WTC11 (cell line): ENCODE measurements around the gene NR3C1. TPM values are rescaled to one million over a fixed set of nuclear protein-coding genes. Genes with fewer than 3 reads are reported as not detected.

Experiments
- CBFB ChIP-seq: sonication (generic); formaldehyde crosslinking; IDR thresholded peaks from 2 replicates; pipeline ENCODE4 v1.8.1; 2022; ENCODE audit warnings: mild to moderate bottlenecking, low read depth, missing genetic modification reagents
- CREM ChIP-seq: sonication (generic); formaldehyde crosslinking; IDR thresholded peaks from 2 replicates; pipeline ENCODE4 v1.8.1; 2022; ENCODE audit warnings: mild to moderate bottlenecking, missing genetic modification reagents, moderate library complexity
- ETV6 ChIP-seq: sonication (generic); formaldehyde crosslinking; IDR thresholded peaks from 2 replicates; pipeline ENCODE4 v1.8.1; 2022; ENCODE audit warnings: mild to moderate bottlenecking, missing genetic modification reagents
- FOXK1 ChIP-seq: sonication (generic); formaldehyde crosslinking; IDR thresholded peaks from 2 replicates; pipeline ENCODE4 v1.8.0; 2022; ENCODE audit warnings: mild to moderate bottlenecking, moderate library complexity, missing genetic modification reagents
- HMGA2 ChIP-seq: fragments of 250-450 bp; sonication (Bioruptor Pico); IDR thresholded peaks from 2 replicates; pipeline ENCODE4 v1.4.0; 2021; ENCODE audit warnings: mild to moderate bottlenecking, moderate library complexity
- IRF2 ChIP-seq: sonication (generic); formaldehyde crosslinking; IDR thresholded peaks from 2 replicates; pipeline ENCODE4 v1.8.0; 2022; ENCODE audit warnings: low read depth, missing genetic modification reagents, borderline replicate concordance
- MYBL2 ChIP-seq: sonication (generic); formaldehyde crosslinking; IDR thresholded peaks from 2 replicates; pipeline ENCODE4 v1.8.1; 2023; ENCODE audit warnings: mild to moderate bottlenecking, moderate library complexity, missing genetic modification reagents
- NFATC4 ChIP-seq: fragments of 250-450 bp; sonication (Bioruptor Pico); IDR thresholded peaks from 2 replicates; pipeline ENCODE4 v1.9.0; 2021; ENCODE audit warnings: mild to moderate bottlenecking
- NR1H2 ChIP-seq: sonication (generic); formaldehyde crosslinking; IDR thresholded peaks from 2 replicates; pipeline ENCODE4 v1.9.0; 2021; ENCODE audit warnings: mild to moderate bottlenecking, moderate library complexity, missing genetic modification reagents
- OVOL2 ChIP-seq: fragments of 250-450 bp; sonication (Bioruptor Pico); IDR thresholded peaks from 2 replicates; pipeline ENCODE4 v1.9.0; 2021; ENCODE audit warnings: mild to moderate bottlenecking, borderline replicate concordance
- PRRX2 ChIP-seq: fragments of 250-450 bp; sonication (Bioruptor Pico); IDR thresholded peaks from 2 replicates; pipeline ENCODE4 v1.8.0; 2021; ENCODE audit warnings: mild to moderate bottlenecking
- RELA ChIP-seq: sonication (generic); formaldehyde crosslinking; IDR thresholded peaks from 2 replicates; pipeline ENCODE4 v1.8.1; 2022; ENCODE audit warnings: missing genetic modification reagents, mild to moderate bottlenecking, borderline replicate concordance
- RORB ChIP-seq: fragments of 250-450 bp; sonication (Bioruptor Pico); IDR thresholded peaks from 2 replicates; pipeline ENCODE4 v1.9.0; 2021; ENCODE audit warnings: mild to moderate bottlenecking
- SMAD4 ChIP-seq: sonication (generic); formaldehyde crosslinking; IDR thresholded peaks from 2 replicates; pipeline ENCODE4 v1.8.0; 2022; ENCODE audit warnings: mild to moderate bottlenecking, missing genetic modification reagents
- SOX15 ChIP-seq: fragments of 250-450 bp; sonication (Bioruptor Pico); IDR thresholded peaks from 2 replicates; pipeline ENCODE4 v1.9.0; 2021; ENCODE audit warnings: mild to moderate bottlenecking
- TEAD1 ChIP-seq: sonication (generic); formaldehyde crosslinking; IDR thresholded peaks from 2 replicates; pipeline ENCODE4 v1.8.0; 2022; ENCODE audit warnings: mild to moderate bottlenecking, missing genetic modification reagents
- TEAD4 ChIP-seq: sonication (generic); formaldehyde crosslinking; IDR thresholded peaks from 2 replicates; pipeline ENCODE4 v1.8.0; 2022; ENCODE audit warnings: mild to moderate bottlenecking, missing genetic modification reagents
- TP53 ChIP-seq: sonication (generic); formaldehyde crosslinking; IDR thresholded peaks from 2 replicates; pipeline ENCODE4 v1.8.1; 2023; ENCODE audit warnings: mild to moderate bottlenecking, missing genetic modification reagents
- ZBTB43 ChIP-seq: sonication (generic); formaldehyde crosslinking; IDR thresholded peaks from 2 replicates; pipeline ENCODE4 v1.8.1; 2023; ENCODE audit warnings: mild to moderate bottlenecking, missing genetic modification reagents
- ZNF138 ChIP-seq: sonication (generic); formaldehyde crosslinking; conservative IDR thresholded peaks from 2 replicates; pipeline ENCODE4 v1.8.1; 2022; ENCODE audit warnings: mild to moderate bottlenecking, moderate library complexity, missing genetic modification reagents
- ZNF219 ChIP-seq: sonication (generic); formaldehyde crosslinking; IDR thresholded peaks from 2 replicates; pipeline ENCODE4 v1.8.0; 2023; ENCODE audit warnings: missing genetic modification reagents, mild to moderate bottlenecking, borderline replicate concordance
- ZNF263 ChIP-seq: sonication (generic); formaldehyde crosslinking; IDR thresholded peaks from 2 replicates; pipeline ENCODE4 v1.8.1; 2022; ENCODE audit warnings: low read depth, mild to moderate bottlenecking, moderate library complexity, missing genetic modification reagents
- ZNF317 ChIP-seq: sonication (generic); formaldehyde crosslinking; IDR thresholded peaks from 2 replicates; pipeline ENCODE4 v1.8.1; 2023; ENCODE audit warnings: low read depth, mild to moderate bottlenecking, moderate library complexity, missing genetic modification reagents, borderline replicate concordance
- ZNF416 ChIP-seq: fragments of 250-450 bp; sonication (Bioruptor Pico); IDR thresholded peaks from 2 replicates; pipeline ENCODE4 v1.9.0; 2021; ENCODE audit warnings: mild to moderate bottlenecking, inconsistent platforms
- ZNF671 ChIP-seq: fragments of 250-450 bp; sonication (Bioruptor Pico); IDR thresholded peaks from 2 replicates; pipeline ENCODE4 v1.8.0; 2021; ENCODE audit warnings: mild to moderate bottlenecking
- ZSCAN18 ChIP-seq: fragments of 250-450 bp; sonication (Bioruptor Pico); IDR thresholded peaks from 2 replicates; pipeline ENCODE4 v2.1.2; 2022; ENCODE audit warnings: mild to moderate bottlenecking, moderate library complexity
- total RNA-seq: library from RNA; stranded (reverse); gene quantifications from 3 replicates; pipeline ENCODE4 v1.2.3, GENCODE V29; 2021
- TF ChIP-seq, protein P1 (sequence below): sonication (generic); formaldehyde crosslinking; IDR thresholded peaks from 2 replicates; pipeline ENCODE4 v1.8.1; 2023; ENCODE audit warnings: mild to moderate bottlenecking, missing genetic modification reagents, moderate library complexity
- TF ChIP-seq, protein P2 (sequence below): sonication (generic); formaldehyde crosslinking; IDR thresholded peaks from 2 replicates; pipeline ENCODE4 v1.8.1; 2022; ENCODE audit warnings: mild to moderate bottlenecking, moderate library complexity, missing genetic modification reagents
- TF ChIP-seq, protein P3 (sequence below): sonication (generic); formaldehyde crosslinking; IDR thresholded peaks from 2 replicates; pipeline ENCODE4 v1.8.0; 2022; ENCODE audit warnings: mild to moderate bottlenecking, missing genetic modification reagents
- TF ChIP-seq, protein P4 (sequence below): fragments of 250-450 bp; sonication (Bioruptor Pico); IDR thresholded peaks from 2 replicates; pipeline ENCODE4 v1.9.0; 2021; ENCODE audit warnings: mild to moderate bottlenecking
- TF ChIP-seq, protein P5 (sequence below): sonication (generic); formaldehyde crosslinking; conservative IDR thresholded peaks from 2 replicates; pipeline ENCODE4 v1.8.1; 2022; ENCODE audit warnings: mild to moderate bottlenecking, missing genetic modification reagents
- TF ChIP-seq, protein P6 (sequence below): sonication (generic); formaldehyde crosslinking; IDR thresholded peaks from 2 replicates; pipeline ENCODE4 v1.8.1; 2022; ENCODE audit warnings: low read depth, missing genetic modification reagents, borderline replicate concordance

NR3C1 gene
- total RNA-seq, 1 experiment from 2014 or later: 15.0 TPM

GRCh38 chr5:143405063-143405848, 1.8 kb upstream of the NR3C1 start (continued):
- no peak for TF ChIP-seq PRRX2 (CRISPR knock-in tag)
- peak; percentile 31; the same call in 1 of the 2 replicates for TF ChIP-seq TEAD1 (CRISPR knock-in tag)
- TF ChIP-seq NR1H2: no peak
- TF ChIP-seq ZNF416 (CRISPR knock-in tag): 0 out of 2 replicates have a peak, but pooled peaks have one; percentile 55
- no peak for TF ChIP-seq ZNF219 (CRISPR knock-in tag)
- TF ChIP-seq HMGA2 (CRISPR knock-in tag): peak; percentile 23; the same call in 1 of the 2 replicates
- TF ChIP-seq ZNF138 (CRISPR knock-in tag): no peak
- TF ChIP-seq, protein P1, sequence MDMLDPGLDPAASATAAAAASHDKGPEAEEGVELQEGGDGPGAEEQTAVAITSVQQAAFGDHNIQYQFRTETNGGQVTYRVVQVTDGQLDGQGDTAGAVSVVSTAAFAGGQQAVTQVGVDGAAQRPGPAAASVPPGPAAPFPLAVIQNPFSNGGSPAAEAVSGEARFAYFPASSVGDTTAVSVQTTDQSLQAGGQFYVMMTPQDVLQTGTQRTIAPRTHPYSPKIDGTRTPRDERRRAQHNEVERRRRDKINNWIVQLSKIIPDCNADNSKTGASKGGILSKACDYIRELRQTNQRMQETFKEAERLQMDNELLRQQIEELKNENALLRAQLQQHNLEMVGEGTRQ (CRISPR knock-in tag): no peak
- no peak for TF ChIP-seq ZNF317
- no peak for TF ChIP-seq ZNF263 (CRISPR knock-in tag)
- no peak for TF ChIP-seq SMAD4
- no peak for TF ChIP-seq CREM
- TF ChIP-seq ETV6 (CRISPR knock-in tag): peak; percentile 48; the same call in 1 of the 2 replicates
- TF ChIP-seq TEAD4 (CRISPR knock-in tag): no peak
- no peak for TF ChIP-seq RELA (CRISPR knock-in tag)
- TF ChIP-seq NFATC4 (CRISPR knock-in tag): no peak
- peak; percentile 63; the same call in 1 of the 2 replicates for TF ChIP-seq ZNF671 (CRISPR knock-in tag)
- peak; percentile 91; the same call in 1 of the 2 replicates for TF ChIP-seq ZSCAN18 (CRISPR knock-in tag)
- no peak for TF ChIP-seq IRF2 (CRISPR knock-in tag)
- TF ChIP-seq SOX15: no peak
- TF ChIP-seq, protein P2, sequence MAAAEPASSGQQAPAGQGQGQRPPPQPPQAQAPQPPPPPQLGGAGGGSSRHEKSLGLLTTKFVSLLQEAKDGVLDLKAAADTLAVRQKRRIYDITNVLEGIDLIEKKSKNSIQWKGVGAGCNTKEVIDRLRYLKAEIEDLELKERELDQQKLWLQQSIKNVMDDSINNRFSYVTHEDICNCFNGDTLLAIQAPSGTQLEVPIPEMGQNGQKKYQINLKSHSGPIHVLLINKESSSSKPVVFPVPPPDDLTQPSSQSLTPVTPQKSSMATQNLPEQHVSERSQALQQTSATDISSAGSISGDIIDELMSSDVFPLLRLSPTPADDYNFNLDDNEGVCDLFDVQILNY (CRISPR knock-in tag): no peak
- TF ChIP-seq, protein P3, sequence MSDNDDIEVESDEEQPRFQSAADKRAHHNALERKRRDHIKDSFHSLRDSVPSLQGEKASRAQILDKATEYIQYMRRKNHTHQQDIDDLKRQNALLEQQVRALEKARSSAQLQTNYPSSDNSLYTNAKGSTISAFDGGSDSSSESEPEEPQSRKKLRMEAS (CRISPR knock-in tag): peak; percentile 62
- no peak for TF ChIP-seq TP53
- TF ChIP-seq, protein P4, sequence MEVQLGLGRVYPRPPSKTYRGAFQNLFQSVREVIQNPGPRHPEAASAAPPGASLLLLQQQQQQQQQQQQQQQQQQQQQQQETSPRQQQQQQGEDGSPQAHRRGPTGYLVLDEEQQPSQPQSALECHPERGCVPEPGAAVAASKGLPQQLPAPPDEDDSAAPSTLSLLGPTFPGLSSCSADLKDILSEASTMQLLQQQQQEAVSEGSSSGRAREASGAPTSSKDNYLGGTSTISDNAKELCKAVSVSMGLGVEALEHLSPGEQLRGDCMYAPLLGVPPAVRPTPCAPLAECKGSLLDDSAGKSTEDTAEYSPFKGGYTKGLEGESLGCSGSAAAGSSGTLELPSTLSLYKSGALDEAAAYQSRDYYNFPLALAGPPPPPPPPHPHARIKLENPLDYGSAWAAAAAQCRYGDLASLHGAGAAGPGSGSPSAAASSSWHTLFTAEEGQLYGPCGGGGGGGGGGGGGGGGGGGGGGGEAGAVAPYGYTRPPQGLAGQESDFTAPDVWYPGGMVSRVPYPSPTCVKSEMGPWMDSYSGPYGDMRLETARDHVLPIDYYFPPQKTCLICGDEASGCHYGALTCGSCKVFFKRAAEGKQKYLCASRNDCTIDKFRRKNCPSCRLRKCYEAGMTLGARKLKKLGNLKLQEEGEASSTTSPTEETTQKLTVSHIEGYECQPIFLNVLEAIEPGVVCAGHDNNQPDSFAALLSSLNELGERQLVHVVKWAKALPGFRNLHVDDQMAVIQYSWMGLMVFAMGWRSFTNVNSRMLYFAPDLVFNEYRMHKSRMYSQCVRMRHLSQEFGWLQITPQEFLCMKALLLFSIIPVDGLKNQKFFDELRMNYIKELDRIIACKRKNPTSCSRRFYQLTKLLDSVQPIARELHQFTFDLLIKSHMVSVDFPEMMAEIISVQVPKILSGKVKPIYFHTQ (CRISPR knock-in tag): peak; percentile 69; the same call in 1 of the 2 replicates
- TF ChIP-seq, protein P5, sequence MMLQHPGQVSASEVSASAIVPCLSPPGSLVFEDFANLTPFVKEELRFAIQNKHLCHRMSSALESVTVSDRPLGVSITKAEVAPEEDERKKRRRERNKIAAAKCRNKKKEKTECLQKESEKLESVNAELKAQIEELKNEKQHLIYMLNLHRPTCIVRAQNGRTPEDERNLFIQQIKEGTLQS: no peak
- no peak for TF ChIP-seq OVOL2 (CRISPR knock-in tag)
- no peak for TF ChIP-seq MYBL2 (CRISPR knock-in tag)
- TF ChIP-seq, protein P6, sequence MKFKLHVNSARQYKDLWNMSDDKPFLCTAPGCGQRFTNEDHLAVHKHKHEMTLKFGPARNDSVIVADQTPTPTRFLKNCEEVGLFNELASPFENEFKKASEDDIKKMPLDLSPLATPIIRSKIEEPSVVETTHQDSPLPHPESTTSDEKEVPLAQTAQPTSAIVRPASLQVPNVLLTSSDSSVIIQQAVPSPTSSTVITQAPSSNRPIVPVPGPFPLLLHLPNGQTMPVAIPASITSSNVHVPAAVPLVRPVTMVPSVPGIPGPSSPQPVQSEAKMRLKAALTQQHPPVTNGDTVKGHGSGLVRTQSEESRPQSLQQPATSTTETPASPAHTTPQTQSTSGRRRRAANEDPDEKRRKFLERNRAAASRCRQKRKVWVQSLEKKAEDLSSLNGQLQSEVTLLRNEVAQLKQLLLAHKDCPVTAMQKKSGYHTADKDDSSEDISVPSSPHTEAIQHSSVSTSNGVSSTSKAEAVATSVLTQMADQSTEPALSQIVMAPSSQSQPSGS: no peak
- TF ChIP-seq RORB (CRISPR knock-in tag): no peak
- no peak for TF ChIP-seq CBFB (CRISPR knock-in tag)
- TF ChIP-seq ZBTB43 (CRISPR knock-in tag): no peak; the same call in 1 of the 2 replicates
- no peak for TF ChIP-seq FOXK1 (CRISPR knock-in tag)
